ENCODE measurements around the gene RIMBP2. TPM values are rescaled to one million over a fixed set of nuclear protein-coding genes. Genes with fewer than 3 reads are reported as not detected.
"Not testable (repeated sequence)": the region's sequence is repeated elsewhere in the genome, so short reads cannot be mapped to it uniquely, and the experiment has no call there.

RIMBP2 gene
- total RNA-seq, 1 donor from 2014 or later, result 0.27 TPM

- no peaks in the 10 kb centered on the region for H3K4me1 ChIP-seq
Observed at GRCh38 chr12:130698106-130698505, 18.0 kb downstream of the RIMBP2 start.

GRCh38 chr12:130696379-130697100 lies 19.6 kb downstream of the RIMBP2 start:
- H3K4me3 ChIP-seq, result no peak overlapping the region
- H3K27me3 ChIP-seq (ENCODE audit: low read depth), result no peaks in the 10 kb centered on the region
- no peaks in the 10 kb centered on the region for H3K9me3 ChIP-seq
- TF ChIP-seq CTCF (IDR thresholded peaks at IDR 0.05), result no peak
- ATAC-seq, result no peak
- no peaks in the 10 kb centered on the region for H3K36me3 ChIP-seq
- DNase-seq, result no peak
- no peak overlapping the region for H3K27ac ChIP-seq
- intact Hi-C loops (cut with DNase I), result no loop called here
- no peaks in the 10 kb centered on the region for H3K4me1 ChIP-seq

More at GRCh38 chr12:130698106-130698505, 18.0 kb downstream of the RIMBP2 start:
- H3K36me3 ChIP-seq, result no peaks in the 10 kb centered on the region
- ATAC-seq (no peak), DNase-seq (no peak)
- H3K9me3 ChIP-seq, result no peaks in the 10 kb centered on the region
- intact Hi-C loops (cut with DNase I), result no loop called here
- TF ChIP-seq CTCF (IDR thresholded peaks at IDR 0.05), result no peak
- H3K27ac ChIP-seq, result no peak overlapping the region
- no peak overlapping the region for H3K4me3 ChIP-seq
- H3K27me3 ChIP-seq (ENCODE audit: low read depth), result no peaks in the 10 kb centered on the region

- no peak for DNase-seq
- intact Hi-C loops (cut with DNase I), result no loop called here
- no peaks in the 10 kb centered on the region for H3K36me3 ChIP-seq
- H3K27ac ChIP-seq, result no peak overlapping the region
- no peaks in the 10 kb centered on the region for H3K4me1 ChIP-seq
- H3K9me3 ChIP-seq, result no peaks in the 10 kb centered on the region
- no peaks in the 10 kb centered on the region for H3K27me3 ChIP-seq (ENCODE audit: low read depth)
- no peak overlapping the region for H3K4me3 ChIP-seq
- ATAC-seq, result no peak
- TF ChIP-seq CTCF (IDR thresholded peaks at IDR 0.05), result no peak
Observed at GRCh38 chr12:130695061-130695460, 21.0 kb downstream of the RIMBP2 start.

- Histone ChIP-seq H3K4me1 (no peaks in the 10 kb centered on the region), H3K27ac (no peak overlapping the region), H3K27me3 (ENCODE audit: low read depth) (peaks cover 25% of the 10 kb centered on the region), H3K36me3 (no peaks in the 10 kb centered on the region), H3K4me3 (no peak overlapping the region), H3K9me3 (no peaks in the 10 kb centered on the region)
- TF ChIP-seq CTCF (IDR thresholded peaks at IDR 0.05), result no peak
- ATAC-seq (no peak), DNase-seq (no peak)
- intact Hi-C loops (cut with DNase I), result no loop called here
Observed at GRCh38 chr12:130689408-130690405, 26.4 kb downstream of the RIMBP2 start.

GRCh38 chr12:130688999-130689398 lies 27.1 kb downstream of the RIMBP2 start:
- not testable (repeated sequence) for DNase-seq, H3K9me3 ChIP-seq

More at GRCh38 chr12:130688999-130689398, 27.1 kb downstream of the RIMBP2 start:
- H3K4me1 ChIP-seq; intact Hi-C loops (cut with DNase I); H3K4me3 ChIP-seq; H3K27ac ChIP-seq; H3K36me3 ChIP-seq; ATAC-seq: not testable (repeated sequence)
- peaks cover 25% of the 10 kb centered on the region for H3K27me3 ChIP-seq (ENCODE audit: low read depth)
